MM.1S (cell line): ENCODE results near the gene DOCK4.

Experiments used
- CTCF ChIP-seq: fragments of 300-600 bp; sonication (generic); IDR thresholded peaks from 2 replicates; pipeline ENCODE4 v1.5.1; 2016; ENCODE audit warnings: antibody characterized with exemption, low read length, mixed read lengths
- EZH2 ChIP-seq: fragments of 300-600 bp; sonication (generic); optimal IDR thresholded peaks from 2 replicates; pipeline ENCODE3; 2017; ENCODE audit warnings: low read depth, mild to moderate bottlenecking, antibody characterized with exemption, low read length, mixed read lengths
- EZH2phosphoT487 ChIP-seq: fragments of 300-600 bp; sonication (generic); IDR thresholded peaks from 2 replicates; pipeline ENCODE4 v1.6.1; 2018; ENCODE audit warnings: antibody characterized with exemption, low read length

GRCh38 chr7:111863269-111863668, 342.9 kb downstream of the DOCK4 start:
- TF ChIP-seq CTCF, result no peak
- TF ChIP-seq EZH2, result no peak
- no peak for TF ChIP-seq EZH2phosphoT487
